ENCODE measurements around the gene ZSWIM9. TPM values are rescaled to one million over a fixed set of nuclear protein-coding genes. Genes with fewer than 3 reads are reported as not detected.

ZSWIM9 gene
- total and polyA plus RNA-seq, 2 experiments from 2014 or later = 0.73 to 2.1 TPM

GRCh38 chr19:48168689-48169088 is 1.8 kb upstream of the ZSWIM9 start:
- H3K36me3 ChIP-seq (replicated peaks; ENCODE audit: insufficient read depth, low read depth) = no peaks in the 10 kb centered on the region
- no peak for DNase-seq (ENCODE audit: low spot score)
- H3K27me3 ChIP-seq = no peaks in the 10 kb centered on the region
- H3K4me2 ChIP-seq = peak overlapping the region; percentile 83
- H3K79me2 ChIP-seq = peaks cover 42% of the 10 kb centered on the region
- no peak overlapping the region for H3K4me3 ChIP-seq
- no peak for TF ChIP-seq CTCF (IDR thresholded peaks at IDR 0.05; ENCODE audit: poor library complexity)
- H4K20me1 ChIP-seq (ENCODE audit: insufficient read depth, poor library complexity, severe bottlenecking) = no peaks in the 10 kb centered on the region
- no peaks in the 10 kb centered on the region for H3K4me1 ChIP-seq (ENCODE audit: insufficient read depth)
- H3K27ac ChIP-seq = peak overlapping the region; percentile 53
- H2AFZ ChIP-seq = peak overlapping the region; percentile 77
- H3K9me3 ChIP-seq (ENCODE audit: low read depth) = no peaks in the 10 kb centered on the region
- no peaks in the 10 kb centered on the region for H3K9me2 ChIP-seq (replicated peaks; ENCODE audit: insufficient read depth)
- WGBS (ENCODE audit: low lambda C conversion rate, missing lambda C conversion rate) = 87% methylated on average over 5 of the region's 5 CpGs

GRCh38 chr19:48169578-48169938 is 922 bp upstream of the ZSWIM9 start:
- H3K79me2 ChIP-seq = peaks cover 42% of the 10 kb centered on the region
- no peaks in the 10 kb centered on the region for H4K20me1 ChIP-seq (ENCODE audit: insufficient read depth, poor library complexity, severe bottlenecking)
- H3K9me3 ChIP-seq (ENCODE audit: low read depth) = no peaks in the 10 kb centered on the region
- DNase-seq (ENCODE audit: low spot score) = peak; percentile 95
- H3K27ac ChIP-seq = peak overlapping the region; percentile 86
- TF ChIP-seq CTCF (IDR thresholded peaks at IDR 0.05; ENCODE audit: poor library complexity) (no peak), EZH2 (IDR thresholded peaks at IDR 0.05; ENCODE audit: borderline replicate concordance) (no peak), EZH2phosphoT487 (IDR thresholded peaks at IDR 0.05; ENCODE audit: low read depth, severe bottlenecking, unreplicated experiment) (no peak)
- H2AFZ ChIP-seq = peak overlapping the region; percentile 77
- 0% methylated on average over 1 of the region's 15 CpGs for WGBS (ENCODE audit: low lambda C conversion rate, missing lambda C conversion rate)
- no peaks in the 10 kb centered on the region for H3K27me3 ChIP-seq
- peak overlapping the region; percentile 62 for H3K4me3 ChIP-seq
- H3K9me2 ChIP-seq (replicated peaks; ENCODE audit: insufficient read depth) = no peaks in the 10 kb centered on the region
- H3K4me2 ChIP-seq = peak overlapping the region; percentile 83
- H3K36me3 ChIP-seq (replicated peaks; ENCODE audit: insufficient read depth, low read depth) = no peaks in the 10 kb centered on the region
- H3K4me1 ChIP-seq (ENCODE audit: insufficient read depth) = no peaks in the 10 kb centered on the region

DNA sequence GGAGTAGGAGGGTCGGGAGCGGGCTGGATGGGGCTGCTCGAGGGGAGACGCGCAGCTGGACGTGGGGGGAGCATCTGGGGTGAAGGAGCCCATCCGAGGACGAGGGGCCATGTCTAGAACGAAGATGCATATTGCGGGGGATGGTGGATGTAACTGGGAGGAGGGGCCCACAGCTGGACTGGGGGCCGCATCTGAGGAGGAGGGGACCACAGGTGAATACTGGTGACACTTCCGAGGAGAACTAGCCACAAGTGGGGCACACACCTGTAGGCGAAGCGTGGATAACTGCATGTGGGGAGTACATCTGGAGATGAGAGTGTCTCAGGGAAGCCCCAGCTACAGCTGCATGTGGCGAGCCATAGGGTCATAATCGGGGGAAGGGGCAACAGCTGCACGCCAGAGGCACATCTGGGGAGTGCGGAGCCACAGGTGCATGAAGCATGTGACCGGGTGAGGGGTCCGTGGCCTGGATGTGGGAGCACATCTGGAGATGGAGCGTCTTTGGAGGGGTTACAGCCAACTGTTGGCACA is 402 bp downstream of the ZSWIM9 start:
- peak overlapping the region; percentile 75 for H3K4me3 ChIP-seq
- H3K9me3 ChIP-seq (ENCODE audit: low read depth) = no peaks in the 10 kb centered on the region
- no peak for DNase-seq (ENCODE audit: low spot score)
- H3K27ac ChIP-seq = peak overlapping the region; percentile 86
- H2AFZ ChIP-seq = peak overlapping the region; percentile 68
- WGBS (ENCODE audit: low lambda C conversion rate, missing lambda C conversion rate) = 8% methylated on average over 12 of the region's 21 CpGs
- no peaks in the 10 kb centered on the region for H3K9me2 ChIP-seq (replicated peaks; ENCODE audit: insufficient read depth)
- H4K20me1 ChIP-seq (ENCODE audit: insufficient read depth, poor library complexity, severe bottlenecking) = no peaks in the 10 kb centered on the region
- H3K4me2 ChIP-seq = peak overlapping the region; percentile 90
- no peaks in the 10 kb centered on the region for H3K36me3 ChIP-seq (replicated peaks; ENCODE audit: insufficient read depth, low read depth)
- TF ChIP-seq CTCF (IDR thresholded peaks at IDR 0.05; ENCODE audit: poor library complexity) (no peak), EZH2phosphoT487 (IDR thresholded peaks at IDR 0.05; ENCODE audit: low read depth, severe bottlenecking, unreplicated experiment) (no peak), EZH2 (IDR thresholded peaks at IDR 0.05; ENCODE audit: borderline replicate concordance) (no peak)
- no peaks in the 10 kb centered on the region for H3K27me3 ChIP-seq
- H3K79me2 ChIP-seq = peaks cover 42% of the 10 kb centered on the region
- H3K4me1 ChIP-seq (ENCODE audit: insufficient read depth) = no peaks in the 10 kb centered on the region

DNA sequence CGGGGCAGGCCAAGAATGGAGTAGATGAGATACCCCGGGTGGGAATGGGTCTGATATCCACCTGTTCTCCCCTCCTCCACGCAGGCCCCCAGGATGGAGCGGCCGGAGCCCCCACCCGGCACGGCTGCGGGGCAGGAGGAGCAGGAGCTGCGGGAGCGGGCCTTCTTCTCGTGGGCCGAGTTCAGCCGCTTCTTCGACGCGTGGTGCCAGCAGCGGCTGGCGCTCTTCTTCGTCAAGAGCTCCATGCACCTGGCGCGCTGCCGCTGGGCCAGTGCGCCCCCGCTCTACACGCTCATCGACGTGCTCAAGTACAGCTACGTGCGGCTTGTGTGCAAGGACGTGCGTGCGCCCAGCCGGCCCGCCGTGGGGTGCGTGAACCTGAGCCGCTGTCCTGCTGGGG is 1.2 kb downstream of the ZSWIM9 start:
- no peak for DNase-seq (ENCODE audit: low spot score)
- Histone ChIP-seq H4K20me1 (ENCODE audit: insufficient read depth, poor library complexity, severe bottlenecking) (no peaks in the 10 kb centered on the region), H3K36me3 (replicated peaks; ENCODE audit: insufficient read depth, low read depth) (no peaks in the 10 kb centered on the region), H3K9me3 (ENCODE audit: low read depth) (no peaks in the 10 kb centered on the region), H3K4me3 (no peak overlapping the region), H3K4me2 (peak overlapping the region; percentile 90), H3K27ac (no peak overlapping the region), H3K27me3 (no peaks in the 10 kb centered on the region), H3K4me1 (ENCODE audit: insufficient read depth) (no peaks in the 10 kb centered on the region), H2AFZ (no peak overlapping the region), H3K9me2 (replicated peaks; ENCODE audit: insufficient read depth) (no peaks in the 10 kb centered on the region), H3K79me2 (peaks cover 36% of the 10 kb centered on the region)
- TF ChIP-seq EZH2phosphoT487 (IDR thresholded peaks at IDR 0.05; ENCODE audit: low read depth, severe bottlenecking, unreplicated experiment) (no peak), CTCF (IDR thresholded peaks at IDR 0.05; ENCODE audit: poor library complexity) (no peak), EZH2 (IDR thresholded peaks at IDR 0.05; ENCODE audit: borderline replicate concordance) (no peak)
- 97% methylated on average over 24 of the region's 37 CpGs for WGBS (ENCODE audit: low lambda C conversion rate, missing lambda C conversion rate)
